ENCODE data around the gene STX18.

The STX18 gene

DNA sequence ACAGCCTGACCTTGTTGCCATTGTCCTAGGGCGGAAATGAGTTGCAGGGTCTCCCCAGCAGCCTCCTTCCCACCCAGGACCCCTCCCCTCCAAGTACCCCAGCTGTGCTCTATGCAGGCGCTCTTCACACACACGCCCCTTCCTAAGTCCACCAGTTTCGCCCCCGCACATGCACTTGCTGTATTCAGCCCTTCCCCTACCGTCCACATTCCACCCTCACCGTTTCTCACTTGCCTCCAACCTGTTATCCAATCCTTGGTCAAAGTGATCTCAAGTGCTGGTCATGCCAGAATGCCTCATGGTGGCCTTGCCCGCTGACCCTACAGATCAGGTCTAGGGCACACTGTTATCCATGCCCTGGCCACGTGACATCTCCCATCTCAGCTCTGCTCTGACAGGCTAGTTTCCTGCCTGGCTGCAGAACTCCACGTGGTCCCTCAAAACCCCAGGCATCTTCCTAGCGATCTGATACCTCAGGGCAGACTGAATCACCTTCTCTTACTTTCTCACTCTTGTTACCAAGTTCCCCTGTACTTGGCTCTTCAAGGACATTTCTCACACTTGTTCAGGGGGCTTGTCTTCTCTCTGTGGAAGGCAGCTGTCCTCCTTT lies 115.2 kb downstream of the STX18 start:
- ATAC-seq (ENCODE audit: insufficient read depth, low read depth) (no peak), DNase-seq (no peak)
- no peaks in the 10 kb centered on the region for H3K27me3 ChIP-seq (ENCODE audit: insufficient read depth, low read length, poor library complexity)
- no peaks in the 10 kb centered on the region for H3K4me1 ChIP-seq (ENCODE audit: insufficient read depth, low read length)
- no peak overlapping the region for H2AFZ ChIP-seq (ENCODE audit: low read depth, low read length)
- H3K4me3 ChIP-seq (ENCODE audit: low read depth in 1 of 2, low read length in 2 of 2), result no peak overlapping the region
- H4K20me1 ChIP-seq (ENCODE audit: insufficient read depth, low read length), result peaks cover 3% of the 10 kb centered on the region; the same call in 1 of the 2 replicates
- peaks cover 47% of the 10 kb centered on the region for H3K36me3 ChIP-seq (ENCODE audit: insufficient read depth, low read length)
- H3K4me2 ChIP-seq (ENCODE audit: insufficient read depth, low read length), result no peak overlapping the region
- no peaks in the 10 kb centered on the region for H3K9me3 ChIP-seq (ENCODE audit: insufficient read depth, low read length, severe bottlenecking)
- TF ChIP-seq EZH2 (IDR thresholded peaks at IDR 0.05; ENCODE audit: borderline replicate concordance, low read depth, low read length, severe bottlenecking) (no peak), CTCF (IDR thresholded peaks at IDR 0.05; ENCODE audit: borderline replicate concordance, extremely low read depth, low read length, poor library complexity, severe bottlenecking) (no peak)
- no peak overlapping the region for H3K9ac ChIP-seq (ENCODE audit: low read depth, low read length)
- no peak overlapping the region for H3K27ac ChIP-seq (ENCODE audit: low read length)
- H3K79me2 ChIP-seq (ENCODE audit: insufficient read depth, low read length), result no peaks in the 10 kb centered on the region

- Histone ChIP-seq H3K4me2 (ENCODE audit: insufficient read depth, low read length) (no peak overlapping the region), H3K4me3 (ENCODE audit: low read depth in 1 of 2, low read length in 2 of 2) (no peak overlapping the region), H3K9ac (ENCODE audit: low read depth, low read length) (no peak overlapping the region), H3K4me1 (ENCODE audit: insufficient read depth, low read length) (no peaks in the 10 kb centered on the region), H3K27me3 (ENCODE audit: insufficient read depth, low read length, poor library complexity) (no peaks in the 10 kb centered on the region), H3K27ac (ENCODE audit: low read length) (no peak overlapping the region), H4K20me1 (ENCODE audit: insufficient read depth, low read length) (peaks cover 3% of the 10 kb centered on the region; the same call in 1 of the 2 replicates), H2AFZ (ENCODE audit: low read depth, low read length) (no peak overlapping the region), H3K36me3 (ENCODE audit: insufficient read depth, low read length) (peaks cover 53% of the 10 kb centered on the region), H3K9me3 (ENCODE audit: insufficient read depth, low read length, severe bottlenecking) (no peaks in the 10 kb centered on the region), H3K79me2 (ENCODE audit: insufficient read depth, low read length) (no peaks in the 10 kb centered on the region)
- ATAC-seq (ENCODE audit: insufficient read depth, low read depth) (no peak), DNase-seq (no peak)
- no peak for TF ChIP-seq EZH2 (IDR thresholded peaks at IDR 0.05; ENCODE audit: borderline replicate concordance, low read depth, low read length, severe bottlenecking)
Observed at GRCh38 chr4:4425696-4426095, 116.2 kb downstream of the STX18 start.

DNA sequence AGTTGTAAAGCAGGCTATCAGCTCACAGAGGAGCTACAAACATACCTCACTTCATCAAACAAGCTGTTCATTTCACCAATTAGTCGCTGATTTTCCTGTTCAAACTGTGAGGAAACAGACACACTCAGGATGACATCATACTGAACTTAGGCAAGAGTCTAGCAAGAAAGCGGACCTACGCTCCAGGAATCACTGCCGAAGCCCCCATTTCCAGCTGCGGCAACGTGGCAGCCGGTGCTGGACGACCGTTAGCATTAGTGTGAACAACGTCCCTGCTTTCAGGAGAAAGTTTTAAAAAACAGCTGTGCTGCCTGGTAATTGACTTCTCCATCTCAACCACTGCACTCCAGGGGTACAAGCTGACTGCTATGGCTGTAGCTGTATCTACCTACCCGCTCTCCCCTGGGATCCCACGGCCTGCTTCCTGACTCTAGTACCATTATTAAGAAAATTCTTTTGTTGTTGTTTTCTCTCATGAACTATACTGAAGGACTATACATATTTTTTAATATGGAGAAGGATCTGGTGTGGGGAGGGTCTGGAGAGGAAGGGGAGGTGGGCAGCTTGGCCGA lies 116.6 kb downstream of the STX18 start:
- H3K9me3 ChIP-seq (ENCODE audit: insufficient read depth, low read length, severe bottlenecking), result no peaks in the 10 kb centered on the region
- no peak for DNase-seq
- H3K9ac ChIP-seq (ENCODE audit: low read depth, low read length), result no peak overlapping the region
- no peak for TF ChIP-seq CTCF (IDR thresholded peaks at IDR 0.05; ENCODE audit: borderline replicate concordance, extremely low read depth, low read length, poor library complexity, severe bottlenecking)
- TF ChIP-seq EZH2 (IDR thresholded peaks at IDR 0.05; ENCODE audit: borderline replicate concordance, low read depth, low read length, severe bottlenecking), result no peak
- H3K4me3 ChIP-seq (ENCODE audit: low read depth in 1 of 2, low read length in 2 of 2), result no peak overlapping the region
- no peaks in the 10 kb centered on the region for H3K27me3 ChIP-seq (ENCODE audit: insufficient read depth, low read length, poor library complexity)
- peaks cover under 1% of the 10 kb centered on the region; the same call in 1 of the 2 replicates for H4K20me1 ChIP-seq (ENCODE audit: insufficient read depth, low read length)
- no peaks in the 10 kb centered on the region for H3K79me2 ChIP-seq (ENCODE audit: insufficient read depth, low read length)
- no peak for ATAC-seq (ENCODE audit: insufficient read depth, low read depth)
- no peaks in the 10 kb centered on the region for H3K4me1 ChIP-seq (ENCODE audit: insufficient read depth, low read length)
- H2AFZ ChIP-seq (ENCODE audit: low read depth, low read length), result no peak overlapping the region
- peaks cover 58% of the 10 kb centered on the region for H3K36me3 ChIP-seq (ENCODE audit: insufficient read depth, low read length)
- H3K4me2 ChIP-seq (ENCODE audit: insufficient read depth, low read length), result no peak overlapping the region
- H3K27ac ChIP-seq (ENCODE audit: low read length), result no peak overlapping the region

DNA sequence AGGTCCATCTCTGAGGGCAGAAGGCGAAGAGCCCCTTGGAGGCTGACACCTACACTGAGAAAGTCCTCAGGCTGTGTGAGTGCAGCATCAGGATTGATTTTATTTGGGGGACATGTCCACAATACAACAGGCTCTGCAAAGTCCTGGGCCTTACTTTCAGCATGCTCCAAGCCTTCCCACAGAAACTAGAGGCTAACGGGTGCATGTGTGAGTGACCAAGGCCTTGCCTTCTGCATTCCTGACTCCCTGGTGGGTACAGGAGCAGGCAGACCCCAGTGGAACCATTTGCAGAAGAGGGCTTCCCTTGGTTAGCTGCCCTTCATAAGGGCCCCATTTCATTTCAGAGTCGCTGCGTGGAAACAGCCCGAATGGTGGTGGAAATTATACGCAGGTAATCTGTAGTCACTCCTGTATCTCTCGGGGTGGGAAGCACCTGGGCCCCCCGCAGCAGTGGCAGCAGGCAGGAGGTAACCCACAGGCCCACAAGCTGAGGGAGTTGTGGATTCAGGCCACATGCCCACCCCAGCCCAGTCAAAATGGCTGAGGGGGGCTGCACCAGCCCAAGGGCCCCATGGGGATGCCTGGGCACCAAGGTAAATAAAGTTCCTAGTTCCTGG lies 117.2 kb downstream of the STX18 start:
- H3K4me2 ChIP-seq (ENCODE audit: insufficient read depth, low read length), result no peak overlapping the region
- peaks cover 2% of the 10 kb centered on the region; the same call in 1 of the 2 replicates for H4K20me1 ChIP-seq (ENCODE audit: insufficient read depth, low read length)
- no peak overlapping the region for H2AFZ ChIP-seq (ENCODE audit: low read depth, low read length)
- H3K79me2 ChIP-seq (ENCODE audit: insufficient read depth, low read length), result no peaks in the 10 kb centered on the region
- no peaks in the 10 kb centered on the region for H3K27me3 ChIP-seq (ENCODE audit: insufficient read depth, low read length, poor library complexity)
- no peaks in the 10 kb centered on the region for H3K4me1 ChIP-seq (ENCODE audit: insufficient read depth, low read length)
- ATAC-seq (ENCODE audit: insufficient read depth, low read depth) (no peak), DNase-seq (no peak)
- TF ChIP-seq EZH2 (IDR thresholded peaks at IDR 0.05; ENCODE audit: borderline replicate concordance, low read depth, low read length, severe bottlenecking) (no peak), CTCF (IDR thresholded peaks at IDR 0.05; ENCODE audit: borderline replicate concordance, extremely low read depth, low read length, poor library complexity, severe bottlenecking) (no peak)
- H3K27ac ChIP-seq (ENCODE audit: low read length), result no peak overlapping the region
- H3K9ac ChIP-seq (ENCODE audit: low read depth, low read length), result no peak overlapping the region
- H3K9me3 ChIP-seq (ENCODE audit: insufficient read depth, low read length, severe bottlenecking), result no peaks in the 10 kb centered on the region
- H3K36me3 ChIP-seq (ENCODE audit: insufficient read depth, low read length), result peaks cover 64% of the 10 kb centered on the region
- H3K4me3 ChIP-seq (ENCODE audit: low read depth in 1 of 2, low read length in 2 of 2), result no peak overlapping the region

Measured in DND-41 (cell line).